B cell (primary cell): ENCODE results near the gene IGBP1. TPM values are rescaled to one million over a fixed set of nuclear protein-coding genes. Genes with fewer than 3 reads are reported as not detected.

Experiments used
- ATAC-seq: fragments of 200-7000 bp; cut with Tn5 transposase; one replicate; pipeline ENCODE4 v1.10.0; 2021; ENCODE audit warnings: low read depth, mild to moderate bottlenecking, moderate number of reproducible peaks, moderate library complexity
- CTCF ChIA-PET: fragments of 350-600 bp; sonication (Branson Sonifier 250); formaldehyde crosslinking; loops from one replicate; lab custom pipeline; 2021; ENCODE audit warnings: antibody characterized with exemption, inconsistent platforms; lab: Charles Lee
- POLR2A ChIA-PET: fragments of 350-600 bp; sonication (Branson Sonifier 250); formaldehyde crosslinking; loops from one replicate; lab custom pipeline; 2021; ENCODE audit warnings: antibody characterized with exemption; lab: Charles Lee
- DNase-seq: peaks from one replicate; pipeline ENCODE4 v3.0.0; 2013
- H2AFZ ChIP-seq: 2 replicates; pipeline ENCODE4 v1.6.1; 2012; ENCODE audit warnings: mild to moderate bottlenecking, low read depth, low read length; ENCODE audit not compliant: insufficient read depth, poor library complexity, severe bottlenecking
- H3K27ac ChIP-seq, 2 donors: 1 replicate in 1 of 2; 2 replicates in 1 of 2; pipeline ENCODE4 v1.5.1; 2012 to 2013; ENCODE audit warnings: low read length in 2 of 2, mild to moderate bottlenecking in 2 of 2, moderate library complexity in 1 of 2
- H3K27me3 ChIP-seq, 4 experiments: fragments of 200-600 bp in 1 of 4; sonication (generic) in 1 of 4; replicated peaks in 1 of 4; 1 replicate in 2 of 4; 2 replicates in 2 of 4; pipeline versions ENCODE4 v1.6.1 to v1.7.0; 2013 to 2016; ENCODE audit warnings: low read length in 3 of 4, mild to moderate bottlenecking in 2 of 4, mixed read lengths in 1 of 4, moderate library complexity in 1 of 4; ENCODE audit not compliant: insufficient read depth in 4 of 4, control insufficient read depth in 3 of 4; ENCODE audit errors: control extremely low read depth in 1 of 4
- H3K36me3 ChIP-seq, 2 experiments: replicated peaks in 1 of 2; 1 replicate in 1 of 2; 2 replicates in 1 of 2; pipeline versions ENCODE4 v1.6.1 to v1.7.1; 2013; ENCODE audit warnings: low read length in 1 of 2; ENCODE audit not compliant: insufficient read depth in 2 of 2, control insufficient read depth in 1 of 2; ENCODE audit errors: control extremely low read depth in 1 of 2, extremely low read depth in 1 of 2
- H3K4me1 ChIP-seq, 2 donors: fragments of 200-600 bp in 1 of 2; sonication (generic) in 1 of 2; 1 replicate in 1 of 2; 2 replicates in 1 of 2; pipeline versions ENCODE4 v1.5.1 to v1.6.1; 2013 to 2017; ENCODE audit warnings: low read length in 2 of 2; ENCODE audit not compliant: control insufficient read depth in 2 of 2, insufficient read depth in 2 of 2
- H3K4me2 ChIP-seq: replicated peaks from 2 replicates; pipeline ENCODE3; 2012; ENCODE audit warnings: mild to moderate bottlenecking, low read depth, low read length; ENCODE audit not compliant: poor library complexity, severe bottlenecking
- H3K4me3 ChIP-seq, 5 experiments: fragments of 200-600 bp in 1 of 5; sonication (generic) in 1 of 5; 1 replicate in 3 of 5; 2 replicates in 2 of 5; pipeline versions ENCODE4 v1.5.1 to v1.7.0; 2011 to 2016; ENCODE audit warnings: low read length in 4 of 5, mild to moderate bottlenecking in 4 of 5, low read depth in 2 of 5, control low read depth in 1 of 5, moderate library complexity in 1 of 5; ENCODE audit not compliant: insufficient read depth in 1 of 5; ENCODE audit errors: control extremely low read depth in 1 of 5, extremely low read depth in 1 of 5
- H3K79me2 ChIP-seq: fragments of 200-600 bp; sonication (generic); one replicate; pipeline ENCODE4 v1.6.0; 2016; ENCODE audit warnings: low read length; ENCODE audit not compliant: control insufficient read depth, insufficient read depth
- H3K9ac ChIP-seq: fragments of 200-600 bp; sonication (generic); 2 replicates; pipeline ENCODE4 v1.6.1; 2017; ENCODE audit warnings: mild to moderate bottlenecking, low read length, moderate library complexity
- H3K9me3 ChIP-seq, 3 donors: one replicate each; pipeline versions ENCODE4 v1.6.1 to v1.7.1; 2013; ENCODE audit warnings: low read length in 2 of 3; ENCODE audit not compliant: control insufficient read depth in 2 of 3, insufficient read depth in 1 of 3; ENCODE audit errors: control extremely low read depth in 1 of 3
- H4K20me1 ChIP-seq: 2 replicates; pipeline ENCODE4 v1.6.0; 2012; ENCODE audit warnings: mild to moderate bottlenecking, low read length; ENCODE audit not compliant: insufficient read depth, control insufficient read depth, poor library complexity, severe bottlenecking
- H3K27ac Mint-ChIP-seq: one replicate; pipeline ENCODE4 v1.8.0; 2021; ENCODE audit warnings: mixed read lengths
- H3K27me3 Mint-ChIP-seq: one replicate; pipeline ENCODE4 v1.8.0; 2021; ENCODE audit warnings: mixed read lengths
- H3K4me1 Mint-ChIP-seq: one replicate; pipeline ENCODE4 v1.8.0; 2021; ENCODE audit warnings: mixed read lengths
- H3K4me3 Mint-ChIP-seq: one replicate; pipeline ENCODE4 v1.8.0; 2021; ENCODE audit warnings: mixed read lengths
- H3K9me3 Mint-ChIP-seq: one replicate; pipeline ENCODE4 v1.8.0; 2022; ENCODE audit warnings: mixed read lengths; ENCODE audit not compliant: insufficient read depth
- CTCF ChIP-seq: fragments of 200-600 bp; IDR thresholded peaks from one replicate; pipeline ENCODE4 v1.8.0; 2022; ENCODE audit warnings: antibody characterized with exemption, mild to moderate bottlenecking
- EZH2 ChIP-seq: IDR thresholded peaks from 2 replicates; pipeline ENCODE4 v1.6.1; 2012; ENCODE audit warnings: borderline replicate concordance, low read depth, mild to moderate bottlenecking, moderate library complexity, low read length; ENCODE audit not compliant: insufficient read depth, poor library complexity, severe bottlenecking
- WGBS: methylation state at CpG from one replicate; pipeline ENCODE4 v1.1.5; 2013; ENCODE audit warnings: missing lambda C conversion rate; ENCODE audit not compliant: insufficient coverage; 5-methylcytosine and 5-hydroxymethylcytosine counted together
- intact Hi-C: fragments of 100-400 bp; cut with micrococcal nuclease; formaldehyde crosslinking; loops from one replicate; pipeline ENCODE4 v1.10.0; 2022
- polyA plus RNA-seq: library from polyadenylated mRNA; depleted of rRNA; stranded (reverse); fragments of >200 nt; gene quantifications from 2 replicates; pipeline ENCODE4 v1.2.3, GENCODE V29; 2012
- total RNA-seq, 2 donors: library from RNA; stranded (reverse); fragments of 120-200 nt in 1 of 2; gene quantifications; 1 replicate in 1 of 2; 2 replicates in 1 of 2; pipeline versions ENCODE4 v1.2.3 to v1.2.4, GENCODE V29; 2013 to 2022

The IGBP1 gene
- total and polyA plus RNA-seq, 2 donors (not counting 1 experiment from before 2014, with no cell fraction given), result 45.3 to 54.7 TPM

GRCh38 chrX:70124678-70125077 lies 8.6 kb upstream of the IGBP1 start:
- Histone ChIP-seq H3K79me2 (no peaks in the 10 kb centered on the region), H4K20me1 (no peaks in the 10 kb centered on the region), H3K4me1 (no peaks in the 10 kb centered on the region), H3K27me3 (no peaks in the 10 kb centered on the region), H3K9ac (no peak overlapping the region), H3K4me3 (no peak overlapping the region), H3K4me2 (no peak overlapping the region), H3K9me3 (no peaks in the 10 kb centered on the region), H3K36me3 (no peaks in the 10 kb centered on the region), H2AFZ (no peak overlapping the region), H3K27ac (no peak overlapping the region)
- ATAC-seq, result no peak
- Mint-ChIP-seq H3K27me3 (peaks cover 4% of the 10 kb centered on the region), H3K4me1 (no peaks in the 10 kb centered on the region), H3K27ac (no peak overlapping the region), H3K9me3 (no peaks in the 10 kb centered on the region), H3K4me3 (no peak overlapping the region)
- ChIA-PET CTCF (no interaction called here), POLR2A (no interaction called here)
- TF ChIP-seq EZH2 (no peak), CTCF (no peak)
- 100% methylated on average over 1 of the region's 2 CpGs for WGBS
- no peak for DNase-seq
- intact Hi-C loops, result no loop called here

GRCh38 chrX:70128071-70128470 lies 5.2 kb upstream of the IGBP1 start:
- TF ChIP-seq EZH2 (no peak), CTCF (no peak)
- no peak overlapping the region for H3K27ac ChIP-seq
- no peaks in the 10 kb centered on the region for H3K27me3 ChIP-seq
- ATAC-seq (no peak), DNase-seq (no peak)
- no peaks in the 10 kb centered on the region for H3K36me3 ChIP-seq
- intact Hi-C loops, result no loop called here
- no peak overlapping the region for H2AFZ ChIP-seq
- Mint-ChIP-seq H3K4me3 (no peak overlapping the region), H3K27me3 (peaks cover 4% of the 10 kb centered on the region), H3K4me1 (peaks cover 5% of the 10 kb centered on the region), H3K27ac (no peak overlapping the region), H3K9me3 (no peaks in the 10 kb centered on the region)
- H4K20me1 ChIP-seq, result no peaks in the 10 kb centered on the region
- no peak overlapping the region for H3K4me2 ChIP-seq
- H3K79me2 ChIP-seq, result no peaks in the 10 kb centered on the region
- CTCF ChIA-PET, result no interaction called here
- POLR2A ChIA-PET, result no interaction called here
- no peaks in the 10 kb centered on the region for H3K4me1 ChIP-seq
- H3K9me3 ChIP-seq, result no peaks in the 10 kb centered on the region
- H3K9ac ChIP-seq, result no peak overlapping the region
- no peak overlapping the region for H3K4me3 ChIP-seq
- 83% methylated on average over 5 of the region's 9 CpGs for WGBS
